ENCODE measurements around the gene TTC21A.
"Not testable (repeated sequence)": the region's sequence is repeated elsewhere in the genome, so short reads cannot be mapped to it uniquely, and the experiment has no call there.

TTC21A gene

GRCh38 chr3:39154280-39155021 lies 47.0 kb downstream of the TTC21A start:
- DNase-seq (ENCODE audit: low spot score) = peak; percentile 80

- DNase-seq (ENCODE audit: low spot score) = no peak
These were observed 48.9 kb downstream of the TTC21A start for GRCh38 chr3:39156421-39156820.

- no peak for DNase-seq (ENCODE audit: low spot score)
These were observed 49.9 kb downstream of the TTC21A start for GRCh38 chr3:39157359-39157758.

- DNase-seq (ENCODE audit: low spot score) = no peak
These were observed 50.8 kb downstream of the TTC21A start for GRCh38 chr3:39158148-39158715.

GRCh38 chr3:39164414-39164813 lies 56.9 kb downstream of the TTC21A start:
- no peak for DNase-seq (ENCODE audit: low spot score)

- DNase-seq (ENCODE audit: low spot score) = no peak
These were observed 58.0 kb downstream of the TTC21A start for GRCh38 chr3:39165518-39165917.

GRCh38 chr3:39166134-39166710 lies 58.7 kb downstream of the TTC21A start:
- no peak for DNase-seq (ENCODE audit: low spot score)

GRCh38 chr3:39166932-39167532 lies 59.6 kb downstream of the TTC21A start:
- DNase-seq (ENCODE audit: low spot score) = no peak

- DNase-seq (ENCODE audit: low spot score) = no peak
These were observed 60.8 kb downstream of the TTC21A start for GRCh38 chr3:39168156-39168780.

- DNase-seq (ENCODE audit: low spot score) = no peak
These were observed 62.2 kb downstream of the TTC21A start for GRCh38 chr3:39169712-39170111.

GRCh38 chr3:39170461-39170860 lies 63.0 kb downstream of the TTC21A start:
- DNase-seq (ENCODE audit: low spot score) = peak; percentile 46

- DNase-seq (ENCODE audit: low spot score) = not testable (repeated sequence)
These were observed 63.4 kb downstream of the TTC21A start for GRCh38 chr3:39170877-39171276.

- DNase-seq (ENCODE audit: low spot score) = no peak
These were observed 64.4 kb downstream of the TTC21A start for GRCh38 chr3:39171860-39172259.

GRCh38 chr3:39173318-39174125 lies 66.0 kb downstream of the TTC21A start:
- no peak for DNase-seq (ENCODE audit: low spot score)

- no peak for DNase-seq (ENCODE audit: low spot score)
These were observed 68.7 kb downstream of the TTC21A start for GRCh38 chr3:39176025-39176714.

GRCh38 chr3:39177708-39178332 lies 70.3 kb downstream of the TTC21A start:
- peak; percentile 83 for DNase-seq (ENCODE audit: low spot score)

GRCh38 chr3:39178553-39178952 lies 71.1 kb downstream of the TTC21A start:
- DNase-seq (ENCODE audit: low spot score) = no peak

- DNase-seq (ENCODE audit: low spot score) = no peak
These were observed 72.7 kb downstream of the TTC21A start for GRCh38 chr3:39180183-39180545.

GRCh38 chr3:39180546-39181346 lies 73.3 kb downstream of the TTC21A start:
- peak; percentile 95 for DNase-seq (ENCODE audit: low spot score)
